Ramos (cell line): ENCODE data around the gene OBSL1.

Experiments
- in situ Hi-C: fragments of 300-500 bp; cut with MboI; formaldehyde crosslinking; loops from one replicate; pipeline ENCODE4 v1.14.3; 2022; ENCODE audit warnings: low sequenced_read_pairs; ENCODE audit not compliant: unreplicated experiment

Gene OBSL1

GRCh38 chr2:219571311-219572236, at the start of gene OBSL1:
Gene OBSL1, minus strand, starts transcription at chr2:219571539. Its CDS starts 307 bp downstream, at chr2:219571232.
- in situ Hi-C loops = no loop called here

GRCh38 chr2:219620546-219620945, 49.2 kb upstream of the OBSL1 start:
- in situ Hi-C loops = no loop called here

- in situ Hi-C loops = no loop called here
Observed at GRCh38 chr2:219619235-219619634, 47.9 kb upstream of the OBSL1 start.

GRCh38 chr2:219618733-219619122, 47.4 kb upstream of the OBSL1 start:
- in situ Hi-C loops = no loop called here

GRCh38 chr2:219616550-219616949, 45.2 kb upstream of the OBSL1 start:
- in situ Hi-C loops = no loop called here

GRCh38 chr2:219615894-219616293, 44.6 kb upstream of the OBSL1 start:
- in situ Hi-C loops = no loop called here

GRCh38 chr2:219615036-219615435, 43.7 kb upstream of the OBSL1 start:
- in situ Hi-C loops = no loop called here

- in situ Hi-C loops = no loop called here
Observed at GRCh38 chr2:219614076-219614860, 42.9 kb upstream of the OBSL1 start.

GRCh38 chr2:219613461-219614070, 42.2 kb upstream of the OBSL1 start:
- in situ Hi-C loops = no loop called here

- in situ Hi-C loops = no loop called here
Observed at GRCh38 chr2:219612577-219613286, 41.4 kb upstream of the OBSL1 start.

GRCh38 chr2:219611866-219612576, 40.7 kb upstream of the OBSL1 start:
- in situ Hi-C loops = no loop called here

- in situ Hi-C loops = no loop called here
Observed at GRCh38 chr2:219611306-219611705, 40.0 kb upstream of the OBSL1 start.

- in situ Hi-C loops = no loop called here
Observed at GRCh38 chr2:219609149-219609750, 37.9 kb upstream of the OBSL1 start.

- in situ Hi-C loops = no loop called here
Observed at GRCh38 chr2:219608399-219608964, 37.1 kb upstream of the OBSL1 start.

GRCh38 chr2:219607931-219608330, 36.6 kb upstream of the OBSL1 start:
- in situ Hi-C loops = no loop called here

GRCh38 chr2:219605607-219605954, 34.2 kb upstream of the OBSL1 start:
- in situ Hi-C loops = no loop called here

GRCh38 chr2:219603771-219604170, 32.4 kb upstream of the OBSL1 start:
- in situ Hi-C loops = no loop called here

- in situ Hi-C loops = no loop called here
Observed at GRCh38 chr2:219598308-219599078, 27.2 kb upstream of the OBSL1 start.
